ENCODE measurements around the gene TMTC1. TPM values are rescaled to one million over a fixed set of nuclear protein-coding genes. Genes with fewer than 3 reads are reported as not detected.

The TMTC1 gene
- total and polyA plus RNA-seq, 2 experiments from 2014 or later, result 4.8 to 24.3 TPM

- Mint-ChIP-seq H3K4me3 (peak overlapping the region; percentile 33), H3K27ac (peak overlapping the region; percentile 94), H3K27me3 (ENCODE audit: insufficient read depth, low read depth, poor library complexity) (no peaks in the 10 kb centered on the region), H3K36me3 (ENCODE audit: low read depth) (peaks cover 15% of the 10 kb centered on the region), H3K9me3 (no peaks in the 10 kb centered on the region; the same call in 2 of the 3 replicates), H3K4me1 (peaks cover 38% of the 10 kb centered on the region)
- Histone ChIP-seq H4K20me1 (replicated peaks; ENCODE audit: insufficient read depth) (no peaks in the 10 kb centered on the region), H3K27me3 (ENCODE audit: insufficient read depth) (no peaks in the 10 kb centered on the region), H3K9me2 (ENCODE audit: insufficient read depth) (peaks cover 2% of the 10 kb centered on the region), H2AFZ (no peak overlapping the region), H3K4me3 (peak overlapping the region; percentile 20), H3K79me2 (replicated peaks; ENCODE audit: insufficient read depth) (no peaks in the 10 kb centered on the region), H3K4me1 (ENCODE audit: insufficient read depth) (peaks cover 38% of the 10 kb centered on the region), H3F3A (replicated peaks; ENCODE audit: low read depth) (no peaks in the 10 kb centered on the region), H3K4me2 (peak overlapping the region; percentile 50), H3K36me3 (ENCODE audit: insufficient read depth) (no peaks in the 10 kb centered on the region), H3K27ac (ENCODE audit: low read depth) (peak overlapping the region; percentile 65)
- DNase-seq (ENCODE audit: low spot score), result peak; percentile 77
- ATAC-seq, result peak; percentile 98
- TF ChIP-seq ZNF114 (CRISPR knock-in tag; IDR thresholded peaks at IDR 0.05) (0 out of 2 replicates have a peak, but pooled peaks have one; percentile 47), POLR2AphosphoS5 (IDR thresholded peaks at IDR 0.05; ENCODE audit: low read depth) (no peak), STAT1 (IDR thresholded peaks at IDR 0.05; ENCODE audit: unreplicated experiment) (no peak), NANOG (IDR thresholded peaks at IDR 0.05; ENCODE audit: borderline replicate concordance) (peak; percentile 94), CTCF (conservative IDR thresholded peaks at IDR 0.05; ENCODE audit: low read depth in 2 of 2) (peak; percentile 53 to 59), ZNF331 (CRISPR knock-in tag; IDR thresholded peaks at IDR 0.05; ENCODE audit: low read depth) (no peak), ZNF462 (CRISPR knock-in tag; IDR thresholded peaks at IDR 0.05) (peak; percentile 88), EZH2phosphoT487 (IDR thresholded peaks at IDR 0.05; ENCODE audit: unreplicated experiment) (no peak), CREB1 (CRISPR knock-in tag; IDR thresholded peaks at IDR 0.05; ENCODE audit: low read depth) (no peak), EZH2 (IDR thresholded peaks at IDR 0.05; ENCODE audit: low read depth, unreplicated experiment) (no peak), REST (IDR thresholded peaks at IDR 0.05; ENCODE audit: unreplicated experiment) (no peak), JUNB (IDR thresholded peaks at IDR 0.05; ENCODE audit: unreplicated experiment) (no peak)
- TF ChIP-seq, protein P1, sequence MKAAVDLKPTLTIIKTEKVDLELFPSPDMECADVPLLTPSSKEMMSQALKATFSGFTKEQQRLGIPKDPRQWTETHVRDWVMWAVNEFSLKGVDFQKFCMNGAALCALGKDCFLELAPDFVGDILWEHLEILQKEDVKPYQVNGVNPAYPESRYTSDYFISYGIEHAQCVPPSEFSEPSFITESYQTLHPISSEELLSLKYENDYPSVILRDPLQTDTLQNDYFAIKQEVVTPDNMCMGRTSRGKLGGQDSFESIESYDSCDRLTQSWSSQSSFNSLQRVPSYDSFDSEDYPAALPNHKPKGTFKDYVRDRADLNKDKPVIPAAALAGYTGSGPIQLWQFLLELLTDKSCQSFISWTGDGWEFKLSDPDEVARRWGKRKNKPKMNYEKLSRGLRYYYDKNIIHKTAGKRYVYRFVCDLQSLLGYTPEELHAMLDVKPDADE (IDR thresholded peaks at IDR 0.05), result no peak
Observed at GRCh38 chr12:29591140-29592020, 192.4 kb downstream of the TMTC1 start.
